HFFc6 (cell line): ENCODE data around the gene MALAT1. TPM values are rescaled to one million over a fixed set of nuclear protein-coding genes. Genes with fewer than 3 reads are reported as not detected.

Experiments
- DNase-seq: peaks from one replicate; pipeline ENCODE4 v3.0.0-alpha.2; 2018
- H3K27ac Mint-ChIP-seq: 2 replicates; pipeline ENCODE4 v1.8.0; 2020; ENCODE audit warnings: mild to moderate bottlenecking, mixed read lengths
- H3K27me3 Mint-ChIP-seq: 2 replicates; pipeline ENCODE4 v1.8.0; 2021; ENCODE audit warnings: mild to moderate bottlenecking, moderate library complexity, mixed read lengths; ENCODE audit not compliant: insufficient read depth
- H3K36me3 Mint-ChIP-seq: 2 replicates; pipeline ENCODE4 v1.8.0; 2021; ENCODE audit warnings: low read depth, mixed read lengths
- H3K4me1 Mint-ChIP-seq: 2 replicates; pipeline ENCODE4 v1.8.0; 2020; ENCODE audit warnings: low read depth, mixed read lengths
- H3K4me3 Mint-ChIP-seq: 2 replicates; pipeline ENCODE4 v1.8.0; 2020; ENCODE audit warnings: mild to moderate bottlenecking, moderate library complexity, mixed read lengths
- H3K9me3 Mint-ChIP-seq: 2 replicates; pipeline ENCODE4 v1.8.0; 2020; ENCODE audit warnings: mild to moderate bottlenecking, mixed read lengths
- total RNA-seq, 6 experiments: library from RNA; stranded (reverse); fragmentation: NEBNext Ultra II Directional; extraction: Animal tissue kit (Norgen Biotek cat#: 25700); gene quantifications; 2 replicates in 1 of 6; 3 replicates in 5 of 6; pipeline ENCODE4 v1.2.3, GENCODE V29; 2021
- TF ChIP-seq, protein P1 (sequence below): fragments of 200-600 bp; sonication (generic); IDR thresholded peaks from 2 replicates; pipeline ENCODE4 v1.5.0; 2021; ENCODE audit warnings: antibody characterized with exemption, mild to moderate bottlenecking

MALAT1 gene
- total RNA-seq, 6 experiments from 2014 or later, result 3,136 to 4,087 (median 3,570) TPM

DNA sequence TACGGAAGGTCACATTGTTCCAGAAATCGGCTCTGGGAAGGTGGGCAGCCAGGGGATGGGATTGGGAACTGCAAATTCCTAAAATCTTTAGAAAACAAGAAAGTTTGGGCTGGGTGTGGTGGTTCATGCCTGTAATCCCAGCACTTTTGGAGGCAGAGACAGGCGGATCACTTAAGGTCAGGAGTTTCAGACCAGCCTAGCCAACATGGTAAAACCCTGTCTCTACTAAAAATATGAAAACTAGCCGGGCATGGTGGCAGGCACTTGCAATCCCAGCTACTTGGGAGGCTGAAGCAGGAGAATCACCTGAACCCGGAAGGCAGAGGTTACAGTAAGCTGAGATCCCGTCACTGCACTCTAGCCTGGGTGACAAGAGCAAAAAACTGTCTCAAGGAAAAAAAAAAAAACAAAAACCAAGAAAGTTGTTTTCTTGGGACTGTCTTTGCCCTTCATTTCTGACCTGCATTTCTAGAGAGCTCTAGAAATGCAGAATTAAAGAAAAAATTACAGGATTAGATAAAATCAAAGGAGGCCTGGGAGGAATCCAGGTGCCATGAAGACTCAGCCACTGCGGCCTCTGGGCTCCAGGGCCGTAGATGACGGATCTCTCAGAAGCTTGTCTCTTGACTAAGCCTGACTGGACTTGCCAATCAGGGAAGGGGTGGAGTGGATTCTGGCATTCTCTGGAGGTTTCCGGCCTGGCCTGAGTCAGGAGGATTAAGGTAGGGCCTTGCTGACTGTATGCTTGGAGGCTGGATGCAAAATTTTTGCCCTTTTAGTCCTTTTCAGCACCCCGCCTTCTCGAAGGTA, 5.3 kb upstream of the MALAT1 start:
- H3K27me3 Mint-ChIP-seq, result peaks cover 22% of the 10 kb centered on the region
- TF ChIP-seq, protein P1, sequence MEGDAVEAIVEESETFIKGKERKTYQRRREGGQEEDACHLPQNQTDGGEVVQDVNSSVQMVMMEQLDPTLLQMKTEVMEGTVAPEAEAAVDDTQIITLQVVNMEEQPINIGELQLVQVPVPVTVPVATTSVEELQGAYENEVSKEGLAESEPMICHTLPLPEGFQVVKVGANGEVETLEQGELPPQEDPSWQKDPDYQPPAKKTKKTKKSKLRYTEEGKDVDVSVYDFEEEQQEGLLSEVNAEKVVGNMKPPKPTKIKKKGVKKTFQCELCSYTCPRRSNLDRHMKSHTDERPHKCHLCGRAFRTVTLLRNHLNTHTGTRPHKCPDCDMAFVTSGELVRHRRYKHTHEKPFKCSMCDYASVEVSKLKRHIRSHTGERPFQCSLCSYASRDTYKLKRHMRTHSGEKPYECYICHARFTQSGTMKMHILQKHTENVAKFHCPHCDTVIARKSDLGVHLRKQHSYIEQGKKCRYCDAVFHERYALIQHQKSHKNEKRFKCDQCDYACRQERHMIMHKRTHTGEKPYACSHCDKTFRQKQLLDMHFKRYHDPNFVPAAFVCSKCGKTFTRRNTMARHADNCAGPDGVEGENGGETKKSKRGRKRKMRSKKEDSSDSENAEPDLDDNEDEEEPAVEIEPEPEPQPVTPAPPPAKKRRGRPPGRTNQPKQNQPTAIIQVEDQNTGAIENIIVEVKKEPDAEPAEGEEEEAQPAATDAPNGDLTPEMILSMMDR, result no peak
- H3K9me3 Mint-ChIP-seq, result no peaks in the 10 kb centered on the region
- peaks cover 91% of the 10 kb centered on the region for H3K4me1 Mint-ChIP-seq
- peak; percentile 99 for DNase-seq
- H3K36me3 Mint-ChIP-seq, result no peaks in the 10 kb centered on the region
- peak overlapping the region; percentile 81 for H3K4me3 Mint-ChIP-seq
- peak overlapping the region; percentile 99 for H3K27ac Mint-ChIP-seq

DNA sequence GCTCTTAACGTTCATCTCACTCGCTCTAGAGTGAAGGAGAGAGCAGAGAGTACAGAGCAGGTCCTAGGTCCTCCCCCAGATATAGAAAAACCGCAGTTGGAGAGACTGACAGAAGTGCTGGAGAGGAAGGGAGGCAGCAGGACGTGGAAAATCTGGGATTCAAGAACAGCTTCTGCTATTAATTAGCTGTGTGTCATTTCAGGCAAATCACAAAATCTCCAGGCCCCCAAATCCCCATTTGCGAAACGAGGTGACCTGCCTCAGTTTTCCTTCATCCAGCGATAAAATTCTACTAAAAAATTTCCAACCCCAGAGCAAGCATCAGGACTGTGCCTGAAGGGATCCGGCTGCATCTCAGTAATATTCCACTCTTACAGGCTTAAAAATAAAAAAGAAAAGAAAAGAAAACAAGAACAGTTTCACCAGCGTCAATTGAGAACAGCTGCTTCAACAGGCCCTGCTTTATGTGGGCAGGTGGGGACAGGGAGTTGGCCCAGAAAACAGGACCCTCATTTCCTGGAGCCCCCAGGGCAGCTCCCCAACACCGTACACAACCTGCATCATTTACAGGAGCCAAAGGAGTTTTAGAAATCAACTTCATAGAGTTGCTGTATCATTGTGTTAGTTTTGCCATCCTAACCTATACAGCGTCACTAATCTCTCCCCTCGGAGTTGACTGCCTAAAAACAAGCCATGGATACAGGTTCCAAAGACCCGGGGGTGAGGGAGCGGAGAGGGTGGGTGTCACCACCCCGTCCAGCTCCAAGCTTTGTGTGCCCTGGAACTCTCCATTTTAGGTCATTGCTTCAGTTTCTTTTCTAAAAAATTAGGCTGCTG, 2.3 kb upstream of the MALAT1 start:
- no peaks in the 10 kb centered on the region for H3K9me3 Mint-ChIP-seq
- peak; percentile 47 for DNase-seq
- H3K36me3 Mint-ChIP-seq, result no peaks in the 10 kb centered on the region
- peaks cover 65% of the 10 kb centered on the region for H3K4me1 Mint-ChIP-seq
- H3K4me3 Mint-ChIP-seq, result peak overlapping the region; percentile 86; the same call in 1 of the 2 replicates
- H3K27ac Mint-ChIP-seq, result no peak overlapping the region
- peaks cover 14% of the 10 kb centered on the region for H3K27me3 Mint-ChIP-seq
- TF ChIP-seq, protein P1, result no peak

DNA sequence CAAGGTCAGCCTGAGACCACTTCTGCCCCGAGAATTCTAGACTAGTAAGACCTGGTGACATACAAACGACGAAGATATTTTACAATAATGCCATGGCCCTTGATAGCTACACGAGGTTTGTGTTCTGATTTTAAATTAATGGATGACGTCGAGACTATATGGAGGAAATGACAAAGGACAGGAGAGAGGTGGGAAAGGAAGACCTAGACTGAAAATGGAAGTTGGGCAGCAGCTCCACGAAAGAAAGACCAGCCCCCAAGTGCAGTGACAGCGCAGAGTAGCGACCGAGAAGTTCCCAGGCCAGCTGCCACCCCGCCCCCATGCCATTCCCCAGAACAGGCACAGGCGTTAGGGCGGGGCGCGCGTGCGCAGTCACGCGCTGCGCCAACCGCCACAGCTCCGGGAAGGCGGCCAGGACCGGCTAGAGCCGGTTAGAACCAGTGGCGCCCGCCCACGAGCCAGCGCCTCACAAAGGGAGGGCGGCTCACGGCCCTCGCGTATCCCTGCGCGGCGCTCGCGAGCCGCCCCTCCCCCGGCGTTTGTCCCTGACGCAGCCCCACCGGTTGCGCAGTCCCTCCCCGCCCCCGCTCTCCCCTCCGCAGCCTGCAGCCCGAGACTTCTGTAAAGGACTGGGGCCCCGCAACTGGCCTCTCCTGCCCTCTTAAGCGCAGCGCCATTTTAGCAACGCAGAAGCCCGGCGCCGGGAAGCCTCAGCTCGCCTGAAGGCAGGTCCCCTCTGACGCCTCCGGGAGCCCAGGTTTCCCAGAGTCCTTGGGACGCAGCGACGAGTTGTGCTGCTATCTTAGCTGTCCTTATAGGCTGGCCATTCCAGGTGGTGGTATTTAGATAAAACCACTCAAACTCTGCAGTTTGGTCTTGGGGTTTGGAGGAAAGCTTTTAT, 1.5 kb upstream of the MALAT1 start:
- Mint-ChIP-seq H3K27ac (no peak overlapping the region), H3K4me1 (peaks cover 56% of the 10 kb centered on the region), H3K27me3 (peaks cover 9% of the 10 kb centered on the region), H3K9me3 (no peaks in the 10 kb centered on the region), H3K4me3 (peak overlapping the region; percentile 86; the same call in 1 of the 2 replicates), H3K36me3 (no peaks in the 10 kb centered on the region)
- peak; percentile 97 for DNase-seq
- TF ChIP-seq, protein P1, result peak; percentile 29; the same call in 1 of the 2 replicates

DNA sequence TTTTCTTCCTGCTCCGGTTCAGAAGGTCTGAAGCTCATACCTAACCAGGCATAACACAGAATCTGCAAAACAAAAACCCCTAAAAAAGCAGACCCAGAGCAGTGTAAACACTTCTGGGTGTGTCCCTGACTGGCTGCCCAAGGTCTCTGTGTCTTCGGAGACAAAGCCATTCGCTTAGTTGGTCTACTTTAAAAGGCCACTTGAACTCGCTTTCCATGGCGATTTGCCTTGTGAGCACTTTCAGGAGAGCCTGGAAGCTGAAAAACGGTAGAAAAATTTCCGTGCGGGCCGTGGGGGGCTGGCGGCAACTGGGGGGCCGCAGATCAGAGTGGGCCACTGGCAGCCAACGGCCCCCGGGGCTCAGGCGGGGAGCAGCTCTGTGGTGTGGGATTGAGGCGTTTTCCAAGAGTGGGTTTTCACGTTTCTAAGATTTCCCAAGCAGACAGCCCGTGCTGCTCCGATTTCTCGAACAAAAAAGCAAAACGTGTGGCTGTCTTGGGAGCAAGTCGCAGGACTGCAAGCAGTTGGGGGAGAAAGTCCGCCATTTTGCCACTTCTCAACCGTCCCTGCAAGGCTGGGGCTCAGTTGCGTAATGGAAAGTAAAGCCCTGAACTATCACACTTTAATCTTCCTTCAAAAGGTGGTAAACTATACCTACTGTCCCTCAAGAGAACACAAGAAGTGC, 661 bp upstream of the MALAT1 start:
- Mint-ChIP-seq H3K27ac (no peak overlapping the region), H3K4me1 (peaks cover 48% of the 10 kb centered on the region), H3K4me3 (no peak overlapping the region), H3K9me3 (no peaks in the 10 kb centered on the region), H3K27me3 (peaks cover 5% of the 10 kb centered on the region), H3K36me3 (no peaks in the 10 kb centered on the region)
- no peak for DNase-seq
- TF ChIP-seq, protein P1, result no peak

DNA sequence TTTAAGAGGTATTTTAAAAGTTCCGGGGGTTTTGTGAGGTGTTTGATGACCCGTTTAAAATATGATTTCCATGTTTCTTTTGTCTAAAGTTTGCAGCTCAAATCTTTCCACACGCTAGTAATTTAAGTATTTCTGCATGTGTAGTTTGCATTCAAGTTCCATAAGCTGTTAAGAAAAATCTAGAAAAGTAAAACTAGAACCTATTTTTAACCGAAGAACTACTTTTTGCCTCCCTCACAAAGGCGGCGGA, 193 bp upstream of the MALAT1 start:
- Mint-ChIP-seq H3K36me3 (peaks cover 4% of the 10 kb centered on the region), H3K27ac (no peak overlapping the region), H3K4me1 (peaks cover 44% of the 10 kb centered on the region), H3K9me3 (peaks cover 4% of the 10 kb centered on the region), H3K27me3 (peaks cover 8% of the 10 kb centered on the region), H3K4me3 (no peak overlapping the region)
- TF ChIP-seq, protein P1, result no peak
- no peak for DNase-seq
